NT2/D1 (cell line): ENCODE results near the gene ZNF787.

Experiments used
- DNase-seq: peaks from one replicate; pipeline ENCODE4 v3.0.0-alpha.2; 2011; ENCODE audit warnings: low read depth, low spot score
- H3K27me3 ChIP-seq: 2 replicates; pipeline ENCODE4 v1.6.0; 2011; ENCODE audit warnings: mild to moderate bottlenecking; ENCODE audit not compliant: insufficient read length, insufficient read depth
- H3K36me3 ChIP-seq: 2 replicates; pipeline ENCODE4 v1.6.1; 2011; ENCODE audit warnings: mild to moderate bottlenecking, low read length, mixed read lengths; ENCODE audit not compliant: insufficient read depth, insufficient read length
- H3K4me1 ChIP-seq: 2 replicates; pipeline ENCODE4 v1.5.1; 2011; ENCODE audit not compliant: insufficient read depth, insufficient read length
- H3K4me3 ChIP-seq: 2 replicates; pipeline ENCODE4 v1.5.1; 2011; ENCODE audit warnings: low read depth; ENCODE audit not compliant: insufficient read length
- H3K9ac ChIP-seq: 2 replicates; pipeline ENCODE4 v1.6.0; 2011; ENCODE audit warnings: low read depth; ENCODE audit not compliant: insufficient read length
- H3K9me3 ChIP-seq: 2 replicates; pipeline ENCODE4 v1.5.1; 2011; ENCODE audit warnings: mild to moderate bottlenecking, low read length; ENCODE audit not compliant: insufficient read depth
- SUZ12 ChIP-seq: IDR thresholded peaks from 2 replicates; pipeline ENCODE4 v1.6.1; 2011; ENCODE audit not compliant: insufficient read length, insufficient read depth; ENCODE audit errors: extremely low read depth
- YY1 ChIP-seq: IDR thresholded peaks from 2 replicates; pipeline ENCODE4 v1.6.1; 2011; ENCODE audit not compliant: insufficient read length, insufficient read depth
- ZNF274 ChIP-seq: IDR thresholded peaks from 2 replicates; pipeline ENCODE4 v1.6.1; 2011; ENCODE audit warnings: mild to moderate bottlenecking, low read depth, low read length

The ZNF787 gene

DNA sequence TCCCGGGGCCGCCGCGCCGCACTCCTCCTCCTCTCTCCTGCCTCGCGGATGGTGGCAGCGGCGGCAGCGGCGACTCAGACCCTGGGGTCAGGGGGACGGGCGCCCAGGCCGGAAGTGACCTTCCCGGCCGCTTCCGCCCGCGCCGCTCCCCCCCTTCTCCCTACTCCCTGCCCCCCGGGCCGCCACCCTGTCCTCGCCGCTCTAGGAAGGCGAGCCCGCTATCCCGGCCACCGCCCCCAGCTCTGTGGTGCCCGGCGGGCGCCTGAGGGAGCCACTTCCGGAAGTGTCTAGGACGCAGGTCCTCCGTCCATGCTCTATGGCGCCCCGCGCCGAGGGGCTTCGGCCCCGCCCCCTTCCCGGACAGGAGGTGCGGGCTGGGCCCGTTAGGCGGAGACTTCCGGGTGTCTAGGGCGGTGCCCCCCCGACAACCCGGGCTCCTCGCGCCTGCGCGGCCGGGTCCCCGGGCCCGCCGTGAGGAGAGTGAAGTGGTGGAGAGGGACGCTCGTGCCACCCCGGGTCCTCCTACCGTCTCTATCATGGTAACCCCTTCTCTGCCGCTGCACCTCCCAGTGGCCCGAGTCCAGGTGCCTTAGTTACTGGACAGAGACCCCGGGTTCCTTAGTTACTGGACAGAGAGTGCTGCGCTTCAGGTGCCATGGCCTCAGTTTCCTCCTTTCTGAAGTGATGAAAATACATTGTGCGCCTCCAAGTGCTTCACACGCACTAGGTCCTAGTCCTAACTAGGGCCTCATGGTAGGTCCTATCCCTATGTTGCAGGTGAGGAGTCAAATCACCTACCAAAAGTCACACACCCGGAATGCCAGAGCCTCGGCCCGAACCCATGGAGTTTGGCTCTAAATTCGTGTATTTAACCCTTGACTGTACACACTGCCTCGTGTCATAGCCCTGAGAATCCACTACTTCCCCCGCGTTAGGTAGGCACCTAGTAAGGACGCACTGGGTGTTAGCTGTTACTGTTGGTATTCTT lies at the start of gene ZNF787:
TSS of gene ZNF787 (minus strand) at position 116 of the 988 bp plus-strand sequence. CDS start 18,078 bp downstream, outside the sequence.
- TF ChIP-seq SUZ12 = no peak
- TF ChIP-seq YY1 = no peak
- no peak for TF ChIP-seq ZNF274
- Histone ChIP-seq H3K4me1 (peaks cover 16% of the 10 kb centered on the region), H3K36me3 (peaks cover 35% of the 10 kb centered on the region), H3K27me3 (no peaks in the 10 kb centered on the region), H3K4me3 (peak within 1 kb of the TSS; percentile 75), H3K9me3 (no peaks in the 10 kb centered on the region), H3K9ac (peak within 1 kb of the TSS; percentile 83)
- DNase-seq = peak; percentile 93

DNA sequence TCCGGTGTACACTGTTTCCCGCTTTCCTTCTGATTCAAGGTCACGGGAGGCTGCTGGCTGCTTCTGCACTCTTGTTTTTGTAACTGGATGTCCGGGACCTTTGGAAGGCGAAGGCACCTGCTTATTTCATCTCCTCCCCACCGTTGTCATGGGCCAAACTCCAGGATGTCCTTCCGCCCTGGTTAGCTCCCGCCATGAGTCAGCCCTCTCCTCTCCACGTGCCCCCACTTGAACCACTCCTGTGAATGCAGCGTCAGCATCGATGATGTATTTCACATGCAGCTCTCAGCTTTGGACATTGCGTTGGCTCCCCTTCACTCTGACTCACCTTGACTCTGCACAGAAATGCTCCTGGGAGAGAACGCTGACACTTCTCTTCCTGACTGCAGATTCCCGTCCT lies 49.2 kb upstream of the ZNF787 start:
- Histone ChIP-seq H3K9ac (no peak overlapping the region), H3K36me3 (no peaks in the 10 kb centered on the region), H3K9me3 (no peaks in the 10 kb centered on the region), H3K27me3 (no peaks in the 10 kb centered on the region), H3K4me3 (no peak overlapping the region), H3K4me1 (no peaks in the 10 kb centered on the region)
- no peak for DNase-seq
- TF ChIP-seq ZNF274 = no peak
- no peak for TF ChIP-seq SUZ12
- no peak for TF ChIP-seq YY1

DNA sequence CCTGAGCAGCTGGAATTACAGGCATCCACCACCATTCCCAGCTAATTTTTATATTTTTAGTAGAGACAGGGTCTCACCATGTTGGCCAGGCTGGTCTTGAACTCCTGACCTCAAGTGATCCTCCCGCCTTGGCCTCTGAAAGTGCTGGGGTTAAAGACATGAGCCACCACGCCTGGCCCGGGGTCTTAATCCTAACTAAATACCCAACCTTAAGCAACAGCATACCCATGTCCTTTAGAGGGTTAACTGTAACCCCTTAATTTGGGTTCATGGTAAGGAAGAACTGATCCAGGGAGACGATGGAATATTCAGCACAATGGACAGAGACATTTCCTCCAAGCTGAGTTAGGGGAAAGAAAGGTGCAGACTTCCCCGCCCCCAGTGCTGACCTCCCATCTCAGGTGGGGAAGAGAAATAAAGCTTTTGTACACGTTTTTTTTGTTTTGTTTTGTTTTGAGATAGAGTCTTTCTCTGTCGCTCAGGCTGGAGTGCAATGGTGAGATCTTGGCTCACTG lies 46.0 kb upstream of the ZNF787 start:
- Histone ChIP-seq H3K36me3 (peaks cover 9% of the 10 kb centered on the region), H3K9ac (no peak overlapping the region), H3K9me3 (no peaks in the 10 kb centered on the region), H3K4me1 (no peaks in the 10 kb centered on the region), H3K27me3 (no peaks in the 10 kb centered on the region), H3K4me3 (no peak overlapping the region)
- TF ChIP-seq ZNF274 (no peak), SUZ12 (no peak), YY1 (no peak)
- no peak for DNase-seq

DNA sequence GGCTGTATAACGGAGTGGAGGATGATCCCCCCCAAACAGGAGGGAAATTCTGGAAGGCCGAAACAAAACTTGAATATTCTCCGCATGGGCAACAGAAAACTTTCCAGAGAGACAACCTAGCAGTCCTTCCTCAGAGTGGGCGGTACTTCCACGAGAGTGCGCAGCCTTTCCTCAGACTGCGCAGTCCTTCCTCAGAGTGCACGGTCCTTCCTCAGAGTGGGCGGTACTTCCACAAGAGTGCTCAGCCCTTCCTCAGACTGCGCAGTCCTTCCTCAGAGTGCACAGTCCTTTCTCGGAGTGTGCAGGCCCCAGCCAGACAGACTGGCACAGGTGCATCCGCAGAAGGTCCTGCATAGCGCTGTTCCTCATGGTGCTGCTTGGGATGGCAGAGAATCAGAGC lies 42.0 kb upstream of the ZNF787 start:
- H3K36me3 ChIP-seq = peaks cover 45% of the 10 kb centered on the region
- H3K4me3 ChIP-seq = no peak overlapping the region
- no peak for DNase-seq
- no peaks in the 10 kb centered on the region for H3K9me3 ChIP-seq
- no peaks in the 10 kb centered on the region for H3K27me3 ChIP-seq
- TF ChIP-seq SUZ12 (no peak), YY1 (no peak), ZNF274 (no peak)
- H3K9ac ChIP-seq = no peak overlapping the region
- no peaks in the 10 kb centered on the region for H3K4me1 ChIP-seq

DNA sequence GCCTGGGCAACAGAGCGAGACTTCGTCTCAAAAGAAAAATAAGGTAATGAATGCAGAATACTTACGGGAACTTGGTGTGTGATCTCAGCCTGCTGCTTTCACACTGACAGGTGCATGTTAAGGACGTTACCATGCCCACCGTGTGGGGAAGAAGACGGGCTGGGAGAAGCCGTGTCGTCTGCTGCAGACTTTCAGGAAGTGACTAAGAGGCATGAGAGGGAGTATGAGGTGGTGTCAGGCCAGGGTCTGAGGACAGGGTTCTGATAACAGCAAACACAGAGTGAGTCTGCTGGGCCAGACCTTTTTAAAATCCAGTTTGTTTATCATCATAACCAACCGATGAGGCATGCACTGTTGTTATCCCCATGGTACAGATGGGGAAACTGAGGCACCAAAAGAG lies 41.2 kb upstream of the ZNF787 start:
- Histone ChIP-seq H3K4me1 (no peaks in the 10 kb centered on the region), H3K9ac (no peak overlapping the region), H3K4me3 (no peak overlapping the region), H3K9me3 (no peaks in the 10 kb centered on the region), H3K36me3 (peaks cover 46% of the 10 kb centered on the region), H3K27me3 (no peaks in the 10 kb centered on the region)
- TF ChIP-seq YY1 = no peak
- no peak for TF ChIP-seq ZNF274
- no peak for TF ChIP-seq SUZ12
- DNase-seq = no peak

DNA sequence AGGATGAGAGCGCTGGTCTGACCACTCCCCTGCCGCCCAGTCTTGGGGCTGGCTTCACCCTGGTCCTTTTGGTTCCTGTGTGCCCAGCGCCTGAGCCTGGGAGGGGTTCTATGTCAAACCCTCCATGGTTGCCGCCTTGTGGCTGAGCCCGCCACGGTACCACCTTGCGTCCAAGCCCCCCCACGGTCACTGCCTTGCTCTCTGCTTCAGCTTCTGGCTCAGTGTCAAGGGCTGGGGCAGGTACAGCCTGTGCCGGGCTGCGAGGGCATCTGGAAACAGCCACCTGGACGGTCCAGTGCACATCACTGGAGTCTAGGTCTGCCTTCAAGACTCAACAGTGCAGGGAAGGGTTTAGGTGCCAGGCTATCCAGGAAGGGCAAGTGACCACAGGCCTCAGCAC lies 40.4 kb upstream of the ZNF787 start:
- H3K9ac ChIP-seq = no peak overlapping the region
- no peaks in the 10 kb centered on the region for H3K9me3 ChIP-seq
- H3K4me3 ChIP-seq = no peak overlapping the region
- H3K36me3 ChIP-seq = peaks cover 48% of the 10 kb centered on the region
- DNase-seq = no peak
- no peaks in the 10 kb centered on the region for H3K27me3 ChIP-seq
- H3K4me1 ChIP-seq = no peaks in the 10 kb centered on the region
- TF ChIP-seq ZNF274 (no peak), SUZ12 (no peak), YY1 (no peak)

DNA sequence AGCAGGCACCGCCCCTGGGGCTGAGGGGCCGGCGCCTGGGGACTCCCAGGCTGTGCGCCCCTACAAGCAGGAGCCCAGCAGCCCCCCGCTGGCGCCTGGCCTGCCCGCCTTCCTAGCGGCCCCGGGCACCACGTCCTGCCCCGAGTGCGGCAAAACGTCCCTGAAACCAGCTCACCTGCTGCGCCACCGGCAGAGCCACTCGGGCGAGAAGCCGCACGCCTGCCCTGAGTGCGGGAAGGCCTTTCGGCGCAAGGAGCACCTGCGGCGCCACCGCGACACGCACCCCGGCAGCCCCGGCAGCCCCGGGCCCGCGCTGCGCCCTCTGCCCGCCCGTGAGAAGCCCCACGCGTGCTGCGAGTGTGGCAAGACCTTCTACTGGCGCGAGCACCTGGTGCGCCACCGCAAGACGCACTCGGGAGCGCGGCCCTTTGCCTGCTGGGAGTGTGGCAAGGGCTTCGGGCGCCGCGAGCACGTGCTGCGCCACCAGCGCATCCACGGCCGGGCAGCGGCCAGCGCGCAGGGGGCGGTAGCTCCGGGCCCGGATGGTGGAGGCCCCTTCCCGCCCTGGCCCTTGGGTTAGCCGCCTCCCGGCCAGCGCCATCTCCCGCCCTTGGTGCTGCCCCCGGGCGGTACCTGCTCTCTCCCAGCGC lies 38.7 kb upstream of the ZNF787 start:
- Histone ChIP-seq H3K4me1 (peaks cover 1% of the 10 kb centered on the region), H3K9ac (no peak overlapping the region), H3K27me3 (no peaks in the 10 kb centered on the region), H3K36me3 (peaks cover 65% of the 10 kb centered on the region), H3K9me3 (no peaks in the 10 kb centered on the region), H3K4me3 (no peak overlapping the region)
- no peak for TF ChIP-seq SUZ12
- no peak for DNase-seq
